ENCODE results near the gene AHCY.
"Not testable (repeated sequence)": the region's sequence is repeated elsewhere in the genome, so short reads cannot be mapped to it uniquely, and the experiment has no call there.

GRCh38 chr20:34287500-34287899 lies 15.7 kb downstream of the AHCY start:
- TF ChIP-seq POLR2A, CTCF (IDR thresholded peaks at IDR 0.05): not testable (repeated sequence)

Measured in uterus (tissue), 2 donors.